ENCODE results near the gene PATL1. TPM values are rescaled to one million over a fixed set of nuclear protein-coding genes. Genes with fewer than 3 reads are reported as not detected.

The PATL1 gene, protein sequence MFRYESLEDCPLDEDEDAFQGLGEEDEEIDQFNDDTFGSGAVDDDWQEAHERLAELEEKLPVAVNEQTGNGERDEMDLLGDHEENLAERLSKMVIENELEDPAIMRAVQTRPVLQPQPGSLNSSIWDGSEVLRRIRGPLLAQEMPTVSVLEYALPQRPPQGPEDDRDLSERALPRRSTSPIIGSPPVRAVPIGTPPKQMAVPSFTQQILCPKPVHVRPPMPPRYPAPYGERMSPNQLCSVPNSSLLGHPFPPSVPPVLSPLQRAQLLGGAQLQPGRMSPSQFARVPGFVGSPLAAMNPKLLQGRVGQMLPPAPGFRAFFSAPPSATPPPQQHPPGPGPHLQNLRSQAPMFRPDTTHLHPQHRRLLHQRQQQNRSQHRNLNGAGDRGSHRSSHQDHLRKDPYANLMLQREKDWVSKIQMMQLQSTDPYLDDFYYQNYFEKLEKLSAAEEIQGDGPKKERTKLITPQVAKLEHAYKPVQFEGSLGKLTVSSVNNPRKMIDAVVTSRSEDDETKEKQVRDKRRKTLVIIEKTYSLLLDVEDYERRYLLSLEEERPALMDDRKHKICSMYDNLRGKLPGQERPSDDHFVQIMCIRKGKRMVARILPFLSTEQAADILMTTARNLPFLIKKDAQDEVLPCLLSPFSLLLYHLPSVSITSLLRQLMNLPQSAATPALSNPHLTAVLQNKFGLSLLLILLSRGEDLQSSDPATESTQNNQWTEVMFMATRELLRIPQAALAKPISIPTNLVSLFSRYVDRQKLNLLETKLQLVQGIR
- total RNA-seq (2014; rRNA removed; shearing (Covaris generic)) (9.6 and 12.5 TPM in 2 replicates), polyA plus RNA-seq (2016; fragmentation: Nextera tagmentation; extraction: Ambion mirVana) (8.5 and 10.7 TPM in 2 replicates)

DNA sequence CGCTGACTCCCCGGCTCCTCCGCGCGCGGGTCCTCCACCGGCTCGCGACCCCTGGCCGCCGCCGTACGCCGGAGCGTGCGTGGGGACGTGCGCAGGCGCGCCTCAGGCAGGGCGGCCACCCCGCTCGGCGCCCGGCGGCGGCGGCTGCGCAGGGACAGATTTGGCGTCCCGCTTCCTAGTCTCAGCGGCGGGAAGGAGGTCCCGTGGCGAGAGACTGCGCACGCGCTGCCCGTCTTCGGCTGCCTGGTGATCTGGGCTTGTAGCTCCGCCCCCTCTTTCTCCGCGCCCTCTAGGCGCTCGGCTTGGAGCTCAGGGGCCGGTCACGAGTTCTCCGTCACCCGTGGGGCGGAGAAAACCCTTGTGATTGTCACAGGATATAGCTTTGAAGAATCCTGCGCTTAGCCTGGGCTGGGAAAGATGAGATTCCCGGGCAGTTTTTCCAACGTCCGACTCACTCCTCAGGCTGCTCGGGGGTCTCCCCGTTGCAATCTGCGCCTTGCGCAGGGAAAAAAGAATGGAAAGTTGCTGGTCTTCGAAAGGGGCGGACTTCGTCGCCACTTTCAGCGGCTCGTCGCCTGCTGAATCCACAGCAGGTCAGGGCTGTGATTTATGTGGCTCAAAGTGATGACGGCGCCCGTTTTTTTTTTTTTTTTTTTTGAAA, at the start of gene PATL1:
Gene PATL1, minus strand, starts transcription at position 88 of the 661 bp plus-strand sequence. CDS start 142 bp downstream, outside the sequence.
- H3K36me3 ChIP-seq (ENCODE audit: low read depth): peaks cover 26% of the 10 kb centered on the region
- H3K4me2 ChIP-seq (ENCODE audit: unreplicated experiment): peak within 1 kb of the TSS; percentile 95
- peaks cover 25% of the 10 kb centered on the region for H3F3A ChIP-seq (ENCODE audit: insufficient read depth)
- H3K9me3 ChIP-seq (ENCODE audit: low read depth): no peaks in the 10 kb centered on the region
- WGBS, 2 experiments (ENCODE audit: low coverage in 1 of 2, low lambda C conversion rate in 2 of 2, missing lambda C conversion rate in 2 of 2): 0 to 1% methylated on average over 42 to 48 of the region's 68 CpGs
- peaks cover 46% of the 10 kb centered on the region for H3K79me2 ChIP-seq (ENCODE audit: insufficient read depth)
- H3K9ac ChIP-seq: peak within 1 kb of the TSS; percentile 92
- peaks cover 19% of the 10 kb centered on the region for H3K4me1 ChIP-seq (ENCODE audit: insufficient read depth)
- in situ Hi-C loops (cut with MboI): no loop called here
- DNase-seq: peak; percentile 100
- no peaks in the 10 kb centered on the region for H3K9me2 ChIP-seq (ENCODE audit: insufficient read depth)
- H3K4me3 ChIP-seq: peak within 1 kb of the TSS; percentile 84
- no peaks in the 10 kb centered on the region for H3K27me3 ChIP-seq (replicated peaks; ENCODE audit: insufficient read depth)
- H3K27ac ChIP-seq: peak within 1 kb of the TSS; percentile 96
- peak within 1 kb of the TSS; percentile 92 for H2AFZ ChIP-seq
- TF ChIP-seq EZH2phosphoT487 (IDR thresholded peaks at IDR 0.05; ENCODE audit: insufficient read depth, low read depth): no peak
- TF ChIP-seq EZH2 (IDR thresholded peaks at IDR 0.05; ENCODE audit: insufficient read depth, poor library complexity, severe bottlenecking): no peak
- H4K20me1 ChIP-seq (ENCODE audit: insufficient read depth): no peaks in the 10 kb centered on the region

DNA sequence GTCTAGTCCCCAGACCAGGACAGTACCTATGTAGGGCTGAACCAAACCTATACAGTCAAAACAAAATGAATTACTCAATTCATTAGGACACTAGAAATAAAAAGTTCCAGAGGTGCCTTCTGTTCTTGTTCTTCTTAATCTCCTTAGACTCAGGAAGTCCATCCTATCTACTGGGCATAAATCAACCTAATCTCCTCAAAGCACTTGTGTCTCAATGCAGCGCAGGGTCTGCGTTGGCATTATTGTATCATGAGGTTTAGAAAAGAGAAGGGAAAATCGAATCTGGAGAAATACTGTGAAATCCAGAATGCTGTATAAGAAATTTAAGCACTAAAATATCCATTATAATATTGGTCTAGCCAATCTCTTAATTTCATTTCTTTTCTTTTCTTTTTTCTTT, 47.2 kb upstream of the PATL1 start:
- no peak for TF ChIP-seq EZH2 (IDR thresholded peaks at IDR 0.05; ENCODE audit: insufficient read depth, poor library complexity, severe bottlenecking)
- TF ChIP-seq EZH2phosphoT487 (IDR thresholded peaks at IDR 0.05; ENCODE audit: insufficient read depth, low read depth): no peak
- H2AFZ ChIP-seq: no peak overlapping the region
- 59 to 60% methylated on average over 3 of the region's 3 CpGs for whole genome bisulfite sequencing, 2 experiments (ENCODE audit: low coverage in 1 of 2, low lambda C conversion rate in 2 of 2, missing lambda C conversion rate in 2 of 2)
- in situ Hi-C loops (cut with MboI): no loop called here
- H3K9ac ChIP-seq: no peak overlapping the region
- no peak overlapping the region for H3K4me2 ChIP-seq (ENCODE audit: unreplicated experiment)
- H3F3A ChIP-seq (ENCODE audit: insufficient read depth): no peaks in the 10 kb centered on the region
- H3K4me1 ChIP-seq (ENCODE audit: insufficient read depth): no peaks in the 10 kb centered on the region
- no peaks in the 10 kb centered on the region for H4K20me1 ChIP-seq (ENCODE audit: insufficient read depth)
- no peak for DNase-seq
- H3K79me2 ChIP-seq (ENCODE audit: insufficient read depth): no peaks in the 10 kb centered on the region
- no peaks in the 10 kb centered on the region for H3K36me3 ChIP-seq (ENCODE audit: low read depth)
- no peaks in the 10 kb centered on the region for H3K9me3 ChIP-seq (ENCODE audit: low read depth)
- no peaks in the 10 kb centered on the region for H3K9me2 ChIP-seq (ENCODE audit: insufficient read depth)
- no peak overlapping the region for H3K27ac ChIP-seq
- no peak overlapping the region for H3K4me3 ChIP-seq
- H3K27me3 ChIP-seq (replicated peaks; ENCODE audit: insufficient read depth): no peaks in the 10 kb centered on the region; the same call in 1 of the 2 replicates

DNA sequence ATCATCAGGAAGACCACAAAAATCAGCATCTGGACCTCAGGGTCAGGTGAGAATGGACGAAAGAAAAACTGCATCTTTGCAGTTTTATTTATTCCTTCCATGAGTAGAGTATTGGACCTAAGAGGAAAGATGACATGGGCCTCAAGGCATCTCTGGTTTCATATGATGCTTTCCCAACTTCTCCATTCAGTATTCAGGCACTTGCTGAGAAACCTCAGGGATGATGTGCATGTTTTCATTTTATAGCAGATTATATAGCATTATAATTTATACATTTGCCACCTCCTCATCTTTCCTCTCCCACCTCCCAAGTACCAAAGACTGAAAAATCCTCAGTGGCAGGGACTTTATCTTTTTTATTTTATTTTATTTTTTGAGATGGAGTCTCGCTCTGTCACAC, 44.9 kb upstream of the PATL1 start, which contains the start of gene OR10V1:
Gene OR10V1, minus strand, starts transcription at position 101 of the 400 bp plus-strand sequence. Its CDS starts 0 bp downstream, at position 101.
- Histone ChIP-seq H3K9me2 (ENCODE audit: insufficient read depth) (no peaks in the 10 kb centered on the region), H3K9me3 (ENCODE audit: low read depth) (no peaks in the 10 kb centered on the region), H3K4me2 (ENCODE audit: unreplicated experiment) (no peak within 1 kb of the TSS), H2AFZ (no peak within 1 kb of the TSS), H3K27me3 (replicated peaks; ENCODE audit: insufficient read depth) (no peaks in the 10 kb centered on the region; the same call in 1 of the 2 replicates), H3K27ac (no peak within 1 kb of the TSS), H3K36me3 (ENCODE audit: low read depth) (no peaks in the 10 kb centered on the region), H4K20me1 (ENCODE audit: insufficient read depth) (no peaks in the 10 kb centered on the region), H3F3A (ENCODE audit: insufficient read depth) (0 out of 2 replicates have a peak, but pooled peaks cover 1% of the 10 kb centered on the region), H3K4me3 (no peak within 1 kb of the TSS), H3K9ac (no peak within 1 kb of the TSS), H3K79me2 (ENCODE audit: insufficient read depth) (no peaks in the 10 kb centered on the region), H3K4me1 (ENCODE audit: insufficient read depth) (peaks cover 9% of the 10 kb centered on the region)
- DNase-seq: no peak
- in situ Hi-C loops (cut with MboI): no loop called here
- 69 to 78% methylated on average over 2 of the region's 2 CpGs for WGBS, 2 experiments (ENCODE audit: low coverage in 1 of 2, low lambda C conversion rate in 2 of 2, missing lambda C conversion rate in 2 of 2)
- TF ChIP-seq EZH2 (IDR thresholded peaks at IDR 0.05; ENCODE audit: insufficient read depth, poor library complexity, severe bottlenecking) (no peak), EZH2phosphoT487 (IDR thresholded peaks at IDR 0.05; ENCODE audit: insufficient read depth, low read depth) (no peak)
